HEK293 (cell line): ENCODE measurements around the gene GIPC2.

ENCODE experiments used
- CTCF ChIA-PET: fragments of 350-600 bp; formaldehyde crosslinking; extraction: SDS; loops from one replicate; lab custom pipeline; 2021; ENCODE audit warnings: antibody characterized with exemption; lab: Yijun Ruan, JAX
- POLR2A ChIA-PET: fragments of 300-600 bp; formaldehyde crosslinking; extraction: SDS; loops from one replicate; lab custom pipeline; 2020; ENCODE audit warnings: antibody characterized with exemption, inconsistent platforms; lab: Yijun Ruan, JAX
- H3K27ac ChIP-seq: fragments of 200-500 bp; sonication (Bioruptor generic); 2 replicates; pipeline ENCODE4 v1.5.1; 2014; ENCODE audit warnings: low read depth, low read length, control low read depth, inconsistent platforms; ENCODE audit errors: extremely low read depth
- H3K36me3 ChIP-seq, 2 experiments: fragments of 200-500 bp in 1 of 2; sonication (Bioruptor generic) in 1 of 2; 1 replicate in 1 of 2; 2 replicates in 1 of 2; pipeline ENCODE4 v1.5.1; 2014 to 2017; ENCODE audit warnings: inconsistent platforms in 2 of 2, low read length in 2 of 2; ENCODE audit not compliant: control insufficient read depth in 2 of 2, insufficient read depth in 1 of 2
- H3K4me1 ChIP-seq: fragments of 200-500 bp; sonication (Bioruptor generic); 2 replicates; pipeline ENCODE4 v1.5.1; 2014; ENCODE audit warnings: mild to moderate bottlenecking, low read length, inconsistent platforms; ENCODE audit not compliant: control insufficient read depth, insufficient read depth
- H3K4me3 ChIP-seq: 2 replicates; pipeline ENCODE4 v1.5.1; 2011; ENCODE audit warnings: low read depth, mild to moderate bottlenecking, control low read depth, low read length, moderate library complexity
- H3K9me3 ChIP-seq: fragments of 200-500 bp; sonication (Bioruptor generic); 2 replicates; pipeline ENCODE4 v1.5.1; 2014; ENCODE audit warnings: low read depth, low read length, inconsistent platforms; ENCODE audit not compliant: control insufficient read depth, insufficient read depth
- EGR2 ChIP-seq: fragments of 450-650 bp; formaldehyde crosslinking; IDR thresholded peaks from 2 replicates; pipeline ENCODE4 v1.5.1; 2016; ENCODE audit warnings: low read depth, missing biosample characterization, missing genetic modification characterization
- ELK4 ChIP-seq: IDR thresholded peaks from 2 replicates; pipeline ENCODE4 v1.6.1; 2011; ENCODE audit warnings: mild to moderate bottlenecking, low read depth, low read length, borderline replicate concordance
- HOXA7 ChIP-seq: sonication (generic); formaldehyde crosslinking; IDR thresholded peaks from 2 replicates; pipeline ENCODE4 v1.8.1; 2022; ENCODE audit warnings: missing genetic modification reagents, borderline replicate concordance
- REST ChIP-seq: fragments of 450-650 bp; formaldehyde crosslinking; IDR thresholded peaks from 2 replicates; pipeline ENCODE4 v1.5.1; 2016; ENCODE audit warnings: missing biosample characterization, missing genetic modification characterization
- ZNF169 ChIP-seq: fragments of 450-650 bp; formaldehyde crosslinking; IDR thresholded peaks from 2 replicates; pipeline ENCODE4 v1.5.1; 2016; ENCODE audit warnings: missing biosample characterization, missing genetic modification characterization
- ZNF280D ChIP-seq: fragments of 450-650 bp; formaldehyde crosslinking; IDR thresholded peaks from 2 replicates; pipeline ENCODE4 v1.5.1; 2016; ENCODE audit warnings: missing biosample characterization, missing genetic modification characterization
- ZNF514 ChIP-seq: fragments of 450-650 bp; formaldehyde crosslinking; IDR thresholded peaks from 2 replicates; pipeline ENCODE4 v1.5.1; 2016; ENCODE audit warnings: missing biosample characterization, missing genetic modification characterization
- ZNF530 ChIP-seq: fragments of 450-650 bp; formaldehyde crosslinking; IDR thresholded peaks from 2 replicates; pipeline ENCODE4 v1.5.1; 2016; ENCODE audit warnings: low read depth, missing biosample characterization, missing genetic modification characterization
- ZNF670 ChIP-seq: fragments of 450-650 bp; formaldehyde crosslinking; IDR thresholded peaks from 2 replicates; pipeline ENCODE4 v1.5.1; 2016; ENCODE audit warnings: missing biosample characterization, missing genetic modification characterization, low read depth
- ZNF76 ChIP-seq: fragments of 450-650 bp; formaldehyde crosslinking; IDR thresholded peaks from 2 replicates; pipeline ENCODE4; 2016; ENCODE audit warnings: low read depth, missing biosample characterization, missing genetic modification characterization, borderline replicate concordance
- ZNF792 ChIP-seq: fragments of 450-650 bp; formaldehyde crosslinking; IDR thresholded peaks from 2 replicates; pipeline ENCODE4 v1.5.1; 2016; ENCODE audit warnings: missing biosample characterization, missing genetic modification characterization
- ZSCAN5A ChIP-seq: fragments of 450-650 bp; formaldehyde crosslinking; IDR thresholded peaks from 2 replicates; pipeline ENCODE4 v1.5.1; 2016; ENCODE audit warnings: missing biosample characterization, missing genetic modification characterization

The GIPC2 gene

GRCh38 chr1:78184460-78185072, 138.8 kb downstream of the GIPC2 start:
- H3K4me1 ChIP-seq = no peaks in the 10 kb centered on the region
- CTCF ChIA-PET = no interaction called here
- POLR2A ChIA-PET = no interaction called here
- H3K36me3 ChIP-seq = no peaks in the 10 kb centered on the region
- H3K27ac ChIP-seq = no peak overlapping the region
- H3K4me3 ChIP-seq = no peak overlapping the region
- no peaks in the 10 kb centered on the region for H3K9me3 ChIP-seq
- TF ChIP-seq ZSCAN5A (tag by site-specific recombination) (no peak), ZNF792 (tag by site-specific recombination) (no peak), EGR2 (no peak), ZNF280D (tag by site-specific recombination) (no peak), REST (tag by site-specific recombination) (no peak), HOXA7 (CRISPR knock-in tag) (no peak), ZNF514 (tag by site-specific recombination) (no peak), ZNF169 (tag by site-specific recombination) (no peak), ZNF76 (tag by site-specific recombination) (no peak), ELK4 (no peak), ZNF530 (tag by site-specific recombination) (no peak), ZNF670 (tag by site-specific recombination) (no peak)
- TF ChIP-seq, all 188 proteins: peak for 0
